Measurements from ENCODE around the gene SSNA1.

Gene SSNA1

GRCh38 chr9:137201205-137201868 is 12.9 kb downstream of the SSNA1 start:
- DNase-seq = no peak

DNA sequence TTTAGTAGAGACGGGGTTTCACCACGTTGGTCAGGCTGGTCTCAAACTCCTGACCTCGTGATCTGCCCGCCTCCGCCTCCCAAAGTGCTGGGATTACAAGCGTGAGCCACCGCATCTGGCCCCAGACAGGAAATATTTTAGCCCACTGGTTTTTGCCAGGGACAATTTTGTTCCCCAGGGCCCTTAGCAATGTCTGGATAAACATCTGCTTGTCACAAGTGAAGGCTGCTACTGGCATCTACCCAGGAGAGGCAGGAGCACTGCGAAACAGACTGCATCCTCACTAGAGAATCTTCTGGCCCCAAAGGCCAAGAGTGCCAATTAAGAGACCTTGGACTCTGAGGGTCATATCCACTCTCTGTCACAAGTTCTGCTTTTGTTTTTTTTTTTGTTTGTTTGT is 14.5 kb downstream of the SSNA1 start:
- no peak for DNase-seq

GRCh38 chr9:137204731-137205125 is 16.3 kb downstream of the SSNA1 start:
- DNase-seq = no peak

DNA sequence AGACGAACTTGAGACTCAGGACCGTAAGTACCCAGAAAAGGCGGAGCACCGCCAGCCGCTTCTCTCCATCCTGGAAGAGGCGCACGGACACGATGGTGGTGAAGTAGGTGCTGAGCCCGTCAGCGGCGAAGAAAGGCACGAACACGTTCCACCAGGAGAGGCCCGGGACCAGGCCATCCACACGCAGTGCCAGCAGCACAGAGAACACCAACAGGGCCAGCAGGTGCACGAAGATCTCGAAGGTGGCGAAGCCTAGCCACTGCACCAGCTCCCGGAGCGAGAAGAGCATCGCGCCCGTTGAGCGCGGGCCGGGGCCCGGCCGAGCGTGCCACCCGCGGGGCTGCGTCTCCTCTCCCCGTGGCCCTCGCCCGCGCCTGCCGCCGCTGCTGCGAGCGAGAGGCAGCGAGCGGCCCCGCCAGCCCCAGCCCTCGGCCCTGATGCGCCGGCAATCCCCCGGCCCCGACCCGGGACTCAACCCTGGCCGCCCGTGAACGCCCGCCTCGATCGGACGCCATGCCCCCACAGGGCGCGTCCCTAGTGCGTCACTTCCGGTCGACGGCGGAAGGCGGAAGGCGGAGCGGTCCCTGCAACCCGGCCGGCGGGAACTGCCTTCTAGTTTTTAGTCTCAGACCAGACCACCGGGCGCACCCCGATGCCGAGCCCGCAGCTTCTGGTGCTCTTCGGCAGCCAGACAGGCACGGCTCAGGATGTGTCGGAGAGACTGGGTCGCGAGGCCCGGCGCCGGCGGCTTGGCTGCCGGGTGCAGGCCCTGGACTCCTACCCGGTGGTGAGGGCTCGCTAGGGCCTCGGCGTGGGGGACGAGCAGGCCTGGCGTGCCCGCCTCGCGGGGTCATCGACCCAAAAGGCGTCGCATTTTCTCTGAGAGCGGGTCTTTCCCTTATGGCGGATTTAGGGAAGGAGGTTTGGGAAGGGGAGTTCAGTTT is 16.9 kb downstream of the SSNA1 start, which contains the start of the genes NDOR1 and TMEM203:
NDOR1 (plus strand) TSS at position 575 of the 944 bp plus-strand sequence; CDS start at position 653, 78 bp downstream.
TMEM203 (minus strand) TSS at position 523 of the 944 bp plus-strand sequence; CDS start at position 289, 234 bp downstream.
- peak; percentile 45 for DNase-seq

DNA sequence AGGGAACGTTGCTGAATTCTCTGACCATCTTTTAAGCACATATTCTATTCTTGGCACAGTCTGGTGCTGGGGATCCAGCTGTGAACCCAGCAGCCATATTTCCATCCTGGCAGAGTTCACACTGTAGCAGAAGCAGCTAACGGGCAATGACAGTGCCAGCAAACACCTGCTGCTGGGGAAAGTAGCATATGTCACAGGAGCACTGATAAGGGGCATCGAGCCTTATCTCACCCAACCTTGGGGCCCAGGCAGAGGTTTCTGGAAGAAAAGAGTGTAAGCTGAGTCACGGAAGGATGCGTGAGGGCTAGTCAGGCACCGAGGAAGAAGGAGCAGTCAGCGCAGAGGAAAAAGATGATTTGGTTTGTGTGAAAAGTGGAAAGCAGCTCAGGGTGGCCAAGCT is 18.1 kb downstream of the SSNA1 start:
- DNase-seq = no peak

GRCh38 chr9:137211532-137211931 is 23.1 kb downstream of the SSNA1 start:
- no peak for DNase-seq

DNA sequence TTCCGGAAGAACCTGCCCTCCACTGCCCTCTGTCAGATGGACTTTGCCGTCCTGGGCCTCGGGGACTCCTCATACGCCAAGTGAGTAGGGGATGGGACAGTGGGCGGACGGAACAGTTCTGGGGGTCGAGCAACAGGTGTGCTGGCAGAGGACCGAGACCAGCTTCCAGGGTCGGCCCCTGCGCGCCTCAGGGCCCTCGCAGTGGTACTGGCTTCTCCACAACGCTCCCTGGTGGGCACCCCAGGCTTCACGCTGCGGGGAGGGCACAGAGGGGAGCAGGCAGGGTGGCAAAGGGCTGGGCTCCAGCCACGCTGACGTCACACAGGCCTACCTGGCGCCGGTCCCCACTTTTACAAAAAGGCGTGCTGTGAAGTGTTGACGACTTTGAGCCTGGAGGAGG is 24.0 kb downstream of the SSNA1 start:
- no peak for DNase-seq

GRCh38 chr9:137213160-137214060 is 24.9 kb downstream of the SSNA1 start:
- no peak for DNase-seq

- DNase-seq = no peak
Measured at GRCh38 chr9:137214620-137215019, 26.1 kb downstream of the SSNA1 start.

DNA sequence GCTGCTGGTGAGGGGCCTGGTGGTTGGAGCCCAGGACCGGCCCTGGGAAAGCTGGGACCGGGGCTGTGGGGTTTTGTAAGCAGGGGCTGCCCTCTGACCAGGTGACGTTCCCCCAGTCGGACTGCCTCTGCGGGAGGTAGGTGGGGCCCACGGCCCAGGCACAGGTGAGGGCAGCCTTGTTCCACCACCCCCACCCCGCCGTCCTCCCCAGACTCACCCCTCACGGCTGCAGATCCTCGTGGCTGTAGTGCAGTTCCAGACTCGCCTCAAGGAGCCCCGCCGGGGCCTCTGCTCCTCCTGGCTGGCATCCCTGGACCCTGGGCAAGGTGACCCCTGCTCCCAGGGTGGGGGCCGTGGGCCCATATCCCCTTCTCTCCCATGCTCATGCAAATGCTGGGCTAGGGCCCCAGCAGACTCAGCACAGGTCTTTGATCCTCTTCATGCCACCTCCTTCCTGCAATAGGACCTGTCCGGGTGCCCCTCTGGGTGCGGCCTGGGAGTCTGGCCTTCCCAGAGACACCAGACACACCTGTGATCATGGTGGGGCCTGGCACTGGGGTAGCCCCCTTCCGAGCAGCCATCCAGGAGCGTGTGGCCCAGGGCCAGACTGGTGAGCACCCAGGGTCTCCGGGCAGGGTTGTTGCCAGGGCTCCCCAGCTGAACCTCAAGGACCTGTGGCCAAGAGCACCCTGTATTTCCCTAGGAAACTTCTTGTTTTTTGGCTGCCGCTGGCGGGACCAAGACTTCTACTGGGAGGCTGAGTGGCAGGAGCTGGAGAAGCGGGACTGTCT is 26.9 kb downstream of the SSNA1 start:
- DNase-seq = no peak

GRCh38 chr9:137216188-137216965 is 27.9 kb downstream of the SSNA1 start:
- DNase-seq = no peak

DNA sequence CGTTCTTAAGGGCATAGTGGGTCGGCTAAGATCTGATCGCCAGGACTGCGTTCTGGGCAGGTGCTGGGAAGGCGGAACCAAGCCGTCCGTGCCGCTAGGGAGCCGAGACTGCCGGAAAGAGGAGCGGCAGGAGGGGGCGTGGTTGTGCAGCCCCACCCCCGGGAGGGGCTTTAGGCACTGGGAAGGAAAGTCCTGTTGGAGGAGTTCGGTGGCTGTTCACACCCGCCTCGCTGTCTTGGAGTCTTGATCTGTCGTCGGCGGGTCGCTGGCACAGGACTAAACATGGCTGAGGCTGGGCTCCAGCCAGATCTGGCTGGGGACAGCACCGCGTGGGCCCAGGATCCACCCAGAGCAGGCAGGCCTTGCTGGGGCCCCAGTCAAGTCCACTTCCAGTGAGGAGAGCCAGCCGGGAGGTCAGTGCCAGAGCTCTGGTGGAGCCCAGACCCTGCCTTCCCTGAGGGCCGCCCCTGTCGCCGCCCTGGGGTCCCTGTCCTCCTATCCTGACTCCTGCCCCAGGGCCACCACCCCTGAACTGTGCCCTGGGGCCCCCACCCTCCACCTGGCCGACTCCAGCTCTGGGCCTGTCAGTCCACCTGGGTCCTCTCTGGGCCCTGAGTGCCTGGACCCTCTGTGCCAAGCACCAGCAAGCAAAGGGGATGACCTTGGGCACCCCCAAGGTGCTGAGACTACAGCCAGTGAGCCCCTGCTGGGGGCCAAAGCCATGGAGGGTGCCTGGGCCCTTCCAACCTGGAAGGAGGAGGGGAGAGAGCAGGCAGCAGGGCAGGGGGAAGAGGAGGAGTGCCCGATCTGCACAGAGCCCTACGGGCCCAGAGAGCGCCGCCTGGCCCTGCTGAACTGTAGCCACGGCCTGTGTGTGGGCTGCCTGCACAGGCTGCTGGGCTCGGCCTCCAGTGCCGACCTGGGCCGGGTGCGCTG is 29.1 kb downstream of the SSNA1 start:
- DNase-seq = no peak

DNA sequence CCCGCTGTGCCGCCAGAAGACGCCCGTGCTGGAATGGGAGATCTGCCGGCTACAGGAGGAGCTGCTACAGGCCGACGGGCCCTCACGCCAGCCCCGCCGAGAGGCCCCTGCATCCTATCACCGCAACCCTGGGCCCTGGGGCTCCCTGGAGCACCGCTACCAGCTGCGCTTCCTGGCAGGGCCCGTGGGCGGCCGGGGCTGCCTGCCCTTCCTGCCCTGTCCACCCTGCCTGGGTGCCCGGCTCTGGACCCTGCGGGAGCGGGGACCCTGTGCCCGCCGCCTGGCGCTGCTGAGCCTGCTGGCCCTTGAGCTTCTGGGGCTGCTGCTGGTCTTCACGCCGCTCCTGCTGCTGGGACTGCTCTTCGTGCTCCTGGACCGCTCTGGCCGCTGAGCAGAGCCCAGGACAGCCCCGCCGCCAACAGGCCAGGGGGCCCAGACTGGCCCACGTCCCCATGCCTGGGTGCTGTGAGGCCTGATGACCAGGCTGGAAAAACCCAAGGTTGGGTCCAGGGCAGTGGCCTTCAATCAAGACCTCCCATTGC is 29.8 kb downstream of the SSNA1 start:
- DNase-seq = no peak

DNA sequence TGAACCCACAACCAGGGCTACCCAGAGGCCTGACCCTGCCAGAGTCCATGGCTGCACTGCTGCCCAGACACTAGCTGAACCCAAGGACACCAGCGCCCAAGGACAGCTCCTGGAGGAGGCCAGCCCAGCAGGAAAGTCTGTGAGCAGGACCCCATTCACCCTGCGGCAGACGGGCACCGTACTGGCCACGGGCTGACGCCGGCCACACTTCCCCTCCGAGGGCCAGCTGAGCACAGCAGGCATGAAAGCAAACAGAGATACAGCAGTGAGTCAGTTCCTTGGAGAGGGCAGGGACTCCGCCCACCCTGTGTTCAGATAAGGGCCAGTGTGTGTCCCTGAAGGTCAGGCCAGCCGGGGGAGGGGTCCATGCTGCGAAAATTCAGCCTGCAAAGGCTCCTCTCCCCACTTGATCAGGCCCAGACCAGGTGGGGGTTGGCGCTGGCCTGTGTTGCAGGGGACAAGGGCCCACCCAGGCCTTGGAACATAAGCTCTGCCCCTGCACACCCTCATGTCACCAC is 30.3 kb downstream of the SSNA1 start:
- DNase-seq = no peak

GRCh38 chr9:137219757-137220316 is 31.4 kb downstream of the SSNA1 start:
- no peak for DNase-seq

GRCh38 chr9:137220317-137221094 is 32.0 kb downstream of the SSNA1 start:
- DNase-seq = no peak

DNA sequence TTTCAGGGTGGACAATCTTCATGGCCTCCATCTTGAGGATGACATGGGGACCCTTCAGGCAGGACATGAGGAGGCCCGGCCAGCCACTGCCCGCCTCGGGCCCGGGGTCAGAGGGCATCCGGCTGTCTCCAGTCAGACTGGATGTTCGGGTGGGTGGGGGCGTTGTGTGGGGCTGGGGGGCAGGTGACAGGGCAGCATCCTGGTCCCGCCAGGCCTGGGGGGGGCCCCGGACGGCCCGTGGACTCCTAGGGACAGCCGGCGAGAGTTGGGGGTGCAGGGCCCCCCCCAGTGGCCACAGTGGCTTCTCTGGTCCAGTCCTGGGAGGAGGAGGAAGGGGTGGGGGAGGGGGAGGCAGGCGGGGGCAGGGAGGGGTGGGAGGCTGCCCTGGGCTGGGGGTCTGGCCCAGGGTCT is 32.6 kb downstream of the SSNA1 start:
- DNase-seq = no peak

DNA sequence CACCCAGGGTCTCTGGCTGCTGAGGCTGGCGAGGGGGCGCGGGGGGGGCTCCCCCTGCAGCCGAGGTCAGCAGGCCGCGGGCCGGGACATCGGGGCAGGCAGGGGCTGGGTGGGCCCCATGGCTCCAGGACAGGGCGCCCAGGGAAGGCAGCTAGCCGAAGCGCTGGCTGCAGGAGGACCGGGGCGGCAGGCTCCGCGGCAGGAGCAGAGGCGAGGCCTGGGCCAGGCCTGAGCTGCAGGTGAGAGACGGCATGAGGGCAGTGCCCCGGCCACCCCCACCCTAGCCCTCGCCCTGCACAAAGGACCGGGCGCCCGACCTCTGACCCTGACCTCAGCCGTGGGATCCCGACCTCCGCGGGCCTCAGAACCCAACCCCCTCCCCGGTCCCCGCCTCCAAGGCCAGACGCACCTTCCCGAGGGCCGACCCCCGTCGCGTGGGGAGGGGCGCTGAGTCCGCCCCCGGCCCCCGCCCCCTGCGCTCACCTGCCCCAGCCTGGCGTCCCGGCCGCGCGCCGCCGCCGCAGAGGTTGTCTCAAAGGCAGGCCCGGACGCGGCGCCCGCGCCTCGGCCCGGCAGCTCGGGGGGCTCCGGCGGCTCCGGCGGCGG is 33.1 kb downstream of the SSNA1 start:
- no peak for DNase-seq
